ENCODE data around the gene BLCAP. TPM values are rescaled to one million over a fixed set of nuclear protein-coding genes. Genes with fewer than 3 reads are reported as not detected.

Gene BLCAP
- total RNA-seq, 2 donors from 2014 or later, result 28.4 to 42.0 TPM

DNA sequence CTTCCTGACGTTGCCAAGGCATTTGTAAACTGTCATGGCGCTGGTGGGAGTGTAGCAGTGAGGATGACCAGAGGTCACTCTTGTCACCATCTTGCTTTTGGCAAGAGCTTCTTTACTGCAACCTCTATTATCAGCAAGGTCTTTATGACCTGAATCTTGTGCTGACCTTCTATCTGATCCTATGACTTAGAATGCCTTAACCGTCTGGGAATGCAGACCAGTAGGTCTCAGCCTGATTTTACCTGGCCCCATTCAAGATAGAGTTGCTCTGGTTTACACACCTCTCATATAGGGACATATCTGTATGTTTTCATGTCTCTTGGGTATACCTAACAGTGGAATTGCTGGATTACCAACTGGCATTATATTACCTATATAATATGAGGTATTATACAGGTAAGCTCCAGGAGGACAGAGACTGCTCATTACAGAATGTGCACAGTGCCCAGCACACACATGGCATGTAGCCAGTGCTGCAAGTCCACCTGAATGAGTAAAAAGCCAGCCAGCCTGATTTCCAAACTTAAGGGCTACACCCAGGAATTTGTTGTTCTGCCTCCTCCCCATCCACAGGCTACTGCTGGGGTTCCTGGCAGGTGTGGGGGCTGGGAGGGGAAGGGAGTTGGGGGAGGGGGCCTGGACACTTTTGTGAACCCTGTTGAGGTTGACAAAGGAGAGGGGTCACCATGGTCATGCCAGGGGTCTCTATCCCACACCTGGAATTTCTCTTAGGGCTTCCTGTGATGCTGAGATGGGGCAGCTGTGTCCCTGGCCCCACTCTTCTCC is 35.2 kb upstream of the BLCAP start:
- no peaks in the 10 kb centered on the region for H3K27me3 ChIP-seq (replicated peaks; ENCODE audit: insufficient read depth)
- DNase-seq (ENCODE audit: low spot score), result no peak

DNA sequence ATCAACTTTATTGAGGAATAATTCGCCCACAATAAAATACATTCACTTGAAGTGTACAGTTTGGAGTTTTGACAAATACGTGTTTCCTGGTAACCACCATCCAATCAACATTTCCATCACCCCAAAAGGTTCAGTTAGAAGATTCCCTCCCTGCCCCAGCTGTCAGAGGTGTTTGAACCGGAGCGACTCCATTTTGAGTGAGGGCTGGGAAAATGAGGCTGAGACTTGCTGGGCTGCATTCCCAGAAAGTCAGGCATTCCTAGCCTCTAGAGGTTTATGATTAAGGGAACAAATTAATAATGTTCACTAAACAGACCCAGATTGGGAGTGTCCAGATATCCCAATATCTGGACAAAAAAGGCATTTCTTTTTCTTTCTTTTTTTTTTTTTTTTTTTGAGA is 33.0 kb upstream of the BLCAP start:
- H3K9me3 ChIP-seq, result no peaks in the 10 kb centered on the region
- DNase-seq (ENCODE audit: low spot score) (no peak), ATAC-seq (ENCODE audit: insufficient number of reproducible peaks, low FRiP score, low read depth) (no peak)
- no peaks in the 10 kb centered on the region for H3K36me3 ChIP-seq
- no peak overlapping the region for H3K4me3 ChIP-seq
- TF ChIP-seq, protein P1, sequence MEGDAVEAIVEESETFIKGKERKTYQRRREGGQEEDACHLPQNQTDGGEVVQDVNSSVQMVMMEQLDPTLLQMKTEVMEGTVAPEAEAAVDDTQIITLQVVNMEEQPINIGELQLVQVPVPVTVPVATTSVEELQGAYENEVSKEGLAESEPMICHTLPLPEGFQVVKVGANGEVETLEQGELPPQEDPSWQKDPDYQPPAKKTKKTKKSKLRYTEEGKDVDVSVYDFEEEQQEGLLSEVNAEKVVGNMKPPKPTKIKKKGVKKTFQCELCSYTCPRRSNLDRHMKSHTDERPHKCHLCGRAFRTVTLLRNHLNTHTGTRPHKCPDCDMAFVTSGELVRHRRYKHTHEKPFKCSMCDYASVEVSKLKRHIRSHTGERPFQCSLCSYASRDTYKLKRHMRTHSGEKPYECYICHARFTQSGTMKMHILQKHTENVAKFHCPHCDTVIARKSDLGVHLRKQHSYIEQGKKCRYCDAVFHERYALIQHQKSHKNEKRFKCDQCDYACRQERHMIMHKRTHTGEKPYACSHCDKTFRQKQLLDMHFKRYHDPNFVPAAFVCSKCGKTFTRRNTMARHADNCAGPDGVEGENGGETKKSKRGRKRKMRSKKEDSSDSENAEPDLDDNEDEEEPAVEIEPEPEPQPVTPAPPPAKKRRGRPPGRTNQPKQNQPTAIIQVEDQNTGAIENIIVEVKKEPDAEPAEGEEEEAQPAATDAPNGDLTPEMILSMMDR (IDR thresholded peaks at IDR 0.05), result no peak
- no peaks in the 10 kb centered on the region for H3K27me3 ChIP-seq (replicated peaks; ENCODE audit: insufficient read depth)
- H3K27ac ChIP-seq, result no peak overlapping the region
- peaks cover 0 to 6% of the 10 kb centered on the region in 2 donors for H3K4me1 ChIP-seq (ENCODE audit: control insufficient read depth in 1 of 2, low read depth in 2 of 2)

More for the DNA sequence above, 35.2 kb upstream of the BLCAP start:
- Histone ChIP-seq H3K9me3 (no peaks in the 10 kb centered on the region), H3K4me1 (ENCODE audit: control insufficient read depth in 1 of 2, low read depth in 2 of 2) (peaks cover 0 to 6% of the 10 kb centered on the region in 2 donors), H3K27ac (no peak overlapping the region), H3K4me3 (no peak overlapping the region), H3K36me3 (no peaks in the 10 kb centered on the region)
- TF ChIP-seq, protein P1 (IDR thresholded peaks at IDR 0.05), result no peak
- no peak for ATAC-seq (ENCODE audit: insufficient number of reproducible peaks, low FRiP score, low read depth)

DNA sequence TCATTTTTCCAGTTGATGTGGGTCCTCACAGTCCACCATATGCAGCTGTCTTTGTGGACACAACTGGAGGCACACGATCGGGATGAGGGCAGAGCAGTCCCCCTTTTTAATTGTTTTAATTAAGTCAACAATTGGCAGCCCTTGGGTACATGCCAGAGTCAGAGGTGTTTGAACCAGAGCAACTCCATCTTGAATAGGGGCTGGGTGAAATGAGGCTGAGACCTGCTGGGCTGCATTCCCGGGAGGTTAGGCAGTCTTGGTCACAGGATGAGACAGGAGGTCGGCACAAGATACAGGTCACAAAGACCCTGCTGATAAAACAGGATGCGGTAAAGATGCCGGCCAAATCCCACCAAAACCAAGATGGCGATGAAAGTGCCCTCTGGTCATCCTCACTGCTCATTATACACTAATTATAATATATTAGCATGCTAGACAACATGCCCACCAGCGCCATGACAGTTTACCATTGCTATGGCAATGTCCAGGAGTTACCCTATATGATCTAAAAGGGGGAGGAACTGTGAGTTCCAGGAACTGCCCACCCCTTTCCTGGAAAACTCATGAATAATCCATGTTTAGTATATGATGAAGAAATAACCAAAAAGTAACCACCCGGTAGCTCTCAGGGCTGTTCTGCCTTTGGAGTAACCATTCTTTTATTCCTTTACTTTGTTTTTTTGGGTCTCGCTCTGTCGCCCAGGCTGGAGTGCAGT is 31.8 kb upstream of the BLCAP start:
- TF ChIP-seq, protein P1 (IDR thresholded peaks at IDR 0.05), result no peak

DNA sequence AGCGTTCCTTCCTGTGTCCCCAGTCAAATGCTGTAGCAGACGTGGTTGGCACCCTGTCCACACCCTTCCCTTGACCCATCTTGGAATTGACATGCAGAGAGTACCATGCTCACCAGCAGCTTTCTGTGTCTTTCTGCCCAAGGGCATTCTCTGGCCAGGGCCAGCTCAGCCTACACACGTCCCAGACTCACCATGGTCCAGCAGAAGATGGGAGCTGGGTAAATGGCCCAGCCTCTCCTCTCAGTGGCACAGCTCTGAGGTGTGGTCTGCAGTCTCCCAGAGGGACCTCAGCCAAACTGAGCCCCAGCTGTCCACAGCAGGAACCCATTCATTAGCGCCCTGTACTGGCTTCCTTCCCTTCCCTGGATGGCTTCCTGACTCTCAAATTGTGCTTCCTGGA is 31.1 kb upstream of the BLCAP start:
- Histone ChIP-seq H3K27ac (no peak overlapping the region), H3K27me3 (replicated peaks; ENCODE audit: insufficient read depth) (no peaks in the 10 kb centered on the region), H3K9me3 (no peaks in the 10 kb centered on the region), H3K4me3 (no peak overlapping the region), H3K36me3 (no peaks in the 10 kb centered on the region), H3K4me1 (ENCODE audit: control insufficient read depth in 1 of 2, low read depth in 2 of 2) (no peaks in the 10 kb centered on the region)
- TF ChIP-seq, protein P1 (IDR thresholded peaks at IDR 0.05), result no peak
- DNase-seq (ENCODE audit: low spot score) (no peak), ATAC-seq (ENCODE audit: insufficient number of reproducible peaks, low FRiP score, low read depth) (no peak)

More for the DNA sequence above, 31.8 kb upstream of the BLCAP start:
- H3K4me3 ChIP-seq, result no peak overlapping the region
- no peaks in the 10 kb centered on the region for H3K9me3 ChIP-seq
- H3K27ac ChIP-seq, result no peak overlapping the region
- no peaks in the 10 kb centered on the region for H3K27me3 ChIP-seq (replicated peaks; ENCODE audit: insufficient read depth)
- DNase-seq (ENCODE audit: low spot score) (no peak), ATAC-seq (ENCODE audit: insufficient number of reproducible peaks, low FRiP score, low read depth) (no peak)
- no peaks in the 10 kb centered on the region for H3K36me3 ChIP-seq
- peaks cover 0 to 4% of the 10 kb centered on the region in 2 donors for H3K4me1 ChIP-seq (ENCODE audit: control insufficient read depth in 1 of 2, low read depth in 2 of 2)

DNA sequence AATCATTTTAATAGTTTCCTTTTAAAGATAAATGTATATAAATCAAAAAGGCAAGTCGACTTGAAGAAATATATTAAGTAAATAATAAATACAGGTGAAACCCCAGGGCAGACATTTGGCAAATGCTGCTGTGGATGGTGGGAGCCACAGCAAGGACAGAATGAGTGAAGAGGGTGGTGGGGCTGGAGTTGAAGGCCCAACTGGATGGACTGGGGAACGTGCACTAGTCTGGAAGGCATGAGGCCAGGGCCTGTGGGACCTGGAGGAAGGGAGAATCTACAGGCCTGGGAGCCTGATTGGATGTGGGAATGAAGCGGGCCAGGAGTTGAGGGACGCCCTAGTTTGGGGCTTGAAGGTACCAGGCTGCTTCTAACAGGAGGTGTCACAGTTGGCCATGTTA is 30.6 kb upstream of the BLCAP start:
- Histone ChIP-seq H3K4me1 (ENCODE audit: control insufficient read depth in 1 of 2, low read depth in 2 of 2) (no peaks in the 10 kb centered on the region), H3K36me3 (no peaks in the 10 kb centered on the region), H3K4me3 (no peak overlapping the region), H3K27ac (no peak overlapping the region), H3K27me3 (replicated peaks; ENCODE audit: insufficient read depth) (no peaks in the 10 kb centered on the region), H3K9me3 (no peaks in the 10 kb centered on the region)
- TF ChIP-seq, protein P1 (IDR thresholded peaks at IDR 0.05), result no peak
- DNase-seq (ENCODE audit: low spot score), result no peak
- ATAC-seq (ENCODE audit: insufficient number of reproducible peaks, low FRiP score, low read depth), result no peak
